ENCODE data around the gene FAM222B. TPM values are rescaled to one million over a fixed set of nuclear protein-coding genes. Genes with fewer than 3 reads are reported as not detected.
A peak's percentile ranks its signal among the peaks of the same experiment; 100 is the strongest.

Gene FAM222B
- total and polyA plus RNA-seq, 9 of the 15 experiments (the other 6 are each of a cell fraction or from before 2014, with no cell fraction given) = 4.0 to 34.6 (median 7.5) TPM

- TF ChIP-seq STAT6 (CRISPR knock-in tag; IDR thresholded peaks at IDR 0.05) = peak; percentile 92; the same call in 1 of the 2 replicates
- peak; percentile 73 for TF ChIP-seq KLF1 (tag; IDR thresholded peaks at IDR 0.05)
- no peak for TF ChIP-seq CEBPB (tag; IDR thresholded peaks at IDR 0.05)
- TF ChIP-seq HMBOX1 (IDR thresholded peaks at IDR 0.05) = no peak
- TF ChIP-seq ZNF408 (CRISPR knock-in tag; IDR thresholded peaks at IDR 0.05; ENCODE audit: low read depth) = no peak
- TF ChIP-seq ZNF586 (CRISPR knock-in tag; conservative IDR thresholded peaks at IDR 0.05) = no peak
- TF ChIP-seq EP400 (IDR thresholded peaks at IDR 0.05) = peak; percentile 43; the same call in 1 of the 2 replicates
- 0 out of 2 replicates have a peak, but pooled peaks have one; percentile 1 for TF ChIP-seq ZBED1 (IDR thresholded peaks at IDR 0.05)
- TF ChIP-seq FOXM1 (IDR thresholded peaks at IDR 0.05; ENCODE audit: low read depth) = peak; percentile 71
- TF ChIP-seq FOXM1 (CRISPR knock-in tag; IDR thresholded peaks at IDR 0.05; ENCODE audit: low read depth) = no peak
- TF ChIP-seq ZNF347 (CRISPR knock-in tag; IDR thresholded peaks at IDR 0.05; ENCODE audit: low read depth) = no peak
- TF ChIP-seq TCF7 (IDR thresholded peaks at IDR 0.05; ENCODE audit: borderline replicate concordance) = 0 out of 2 replicates have a peak, but pooled peaks have one; percentile 17
- peak in 1 of 2 experiments; percentile 16; a peak in 1 of 4 replicates for TF ChIP-seq KDM1A (IDR thresholded peaks at IDR 0.05)
- TF ChIP-seq ZC3H8 (IDR thresholded peaks at IDR 0.05) = no peak
- no peak for TF ChIP-seq ZSCAN29 (IDR thresholded peaks at IDR 0.05)
- TF ChIP-seq ZNF280A (IDR thresholded peaks at IDR 0.05; ENCODE audit: low read depth, partially characterized antibody) = no peak
- peak; percentile 42; the same call in 1 of the 2 replicates for TF ChIP-seq PML (IDR thresholded peaks at IDR 0.05; ENCODE audit: low read length)
- peak; percentile 55; the same call in 1 of the 2 replicates for TF ChIP-seq SP1 (CRISPR knock-in tag; IDR thresholded peaks at IDR 0.05)
- TF ChIP-seq CREB3 (tag; conservative IDR thresholded peaks at IDR 0.05; ENCODE audit: low read depth) = 0 out of 2 replicates have a peak, but pooled peaks have one; percentile 48
- no peak for TF ChIP-seq EHMT2 (IDR thresholded peaks at IDR 0.05)
- TF ChIP-seq ETS2 (tag; IDR thresholded peaks at IDR 0.05; ENCODE audit: borderline replicate concordance, poor library complexity, severe bottlenecking) = no peak
- TF ChIP-seq CGGBP1 (CRISPR knock-in tag; IDR thresholded peaks at IDR 0.05) = 0 out of 2 replicates have a peak, but pooled peaks have one; percentile 1
Measured at GRCh38 chr17:28743243-28744103, 99.1 kb downstream of the FAM222B start, which contains the start of gene TRAF4 (continued).

Measured in K562 (cell line).